GM23248 (cell line): ENCODE data around the gene KRT82.

Experiments used
- EZH2 ChIP-seq: fragments of 200-600 bp; sonication (generic); IDR thresholded peaks from 2 replicates; pipeline ENCODE4 v1.6.1; 2018; ENCODE audit warnings: antibody characterized with exemption, mild to moderate bottlenecking; ENCODE audit not compliant: insufficient read depth, poor library complexity, severe bottlenecking
- EZH2phosphoT487 ChIP-seq: fragments of 200-600 bp; sonication (generic); IDR thresholded peaks from 2 replicates; pipeline ENCODE4 v1.6.1; 2018; ENCODE audit warnings: antibody characterized with exemption, moderate library complexity, mild to moderate bottlenecking, low read depth; ENCODE audit not compliant: insufficient read depth

DNA sequence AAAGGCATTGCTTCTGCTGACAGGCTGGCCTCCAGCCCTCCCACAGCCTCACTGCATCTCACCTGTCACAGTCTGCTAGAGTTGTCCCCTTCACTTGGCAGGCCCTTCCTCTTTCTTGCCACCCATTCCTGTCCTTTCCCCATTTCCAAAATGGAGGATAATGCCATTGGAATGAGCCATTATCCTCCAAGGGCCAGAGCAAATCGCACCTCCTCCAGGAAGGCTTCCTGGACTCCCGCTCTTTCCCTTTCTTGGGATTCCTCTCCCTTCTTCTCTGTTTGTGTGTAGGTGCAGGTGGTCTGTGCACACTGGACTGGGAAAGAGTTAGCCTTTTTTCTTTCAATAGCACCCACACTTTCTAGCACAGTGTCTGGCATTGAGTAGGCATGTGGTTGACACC lies 3.8 kb downstream of the KRT82 start:
- TF ChIP-seq EZH2: no peak
- no peak for TF ChIP-seq EZH2phosphoT487
